HL-60 (cell line): ENCODE measurements around the gene UBN1.

Experiments
- DNase-seq, 2 experiments: peaks; one replicate each; pipeline ENCODE4 v3.0.0-alpha.2; 2010 to 2020; ENCODE audit warnings: low read depth in 1 of 2, low spot score in 1 of 2
- H3K27ac ChIP-seq: fragments of 250-450 bp; sonication (Bioruptor Pico); replicated peaks from 2 replicates; pipeline ENCODE4 v1.5.1; 2020; ENCODE audit warnings: mild to moderate bottlenecking, moderate library complexity
- H3K27me3 ChIP-seq: fragments of 250-450 bp; sonication (Bioruptor Pico); 2 replicates; pipeline ENCODE4 v1.5.1; 2021; ENCODE audit warnings: mild to moderate bottlenecking, moderate library complexity; ENCODE audit not compliant: insufficient read depth, poor library complexity, severe bottlenecking
- H3K4me3 ChIP-seq: replicated peaks from 2 replicates; pipeline ENCODE4 v1.5.1; 2011; ENCODE audit warnings: mild to moderate bottlenecking, control low read depth, low read length; ENCODE audit not compliant: insufficient read depth
- CTCF ChIP-seq: IDR thresholded peaks from one replicate; pipeline ENCODE4 v1.5.1; 2011; ENCODE audit warnings: low read length, control low read depth, inconsistent platforms; ENCODE audit not compliant: insufficient read depth
- GABPA ChIP-seq: IDR thresholded peaks from 2 replicates; pipeline ENCODE4 v1.6.1; 2012; ENCODE audit warnings: low read depth
- POLR2AphosphoS5 ChIP-seq: IDR thresholded peaks from 2 replicates; pipeline ENCODE4 v1.6.1; 2012; ENCODE audit warnings: low read depth
- SPI1 ChIP-seq: IDR thresholded peaks from 2 replicates; pipeline ENCODE4 v1.6.1; 2012; ENCODE audit warnings: low read depth, mild to moderate bottlenecking, borderline replicate concordance
- TF ChIP-seq, protein P1 (sequence below): IDR thresholded peaks from 2 replicates; pipeline ENCODE4 v1.6.1; 2012; ENCODE audit warnings: low read depth; ENCODE audit not compliant: insufficient replicate concordance

UBN1 gene

DNA sequence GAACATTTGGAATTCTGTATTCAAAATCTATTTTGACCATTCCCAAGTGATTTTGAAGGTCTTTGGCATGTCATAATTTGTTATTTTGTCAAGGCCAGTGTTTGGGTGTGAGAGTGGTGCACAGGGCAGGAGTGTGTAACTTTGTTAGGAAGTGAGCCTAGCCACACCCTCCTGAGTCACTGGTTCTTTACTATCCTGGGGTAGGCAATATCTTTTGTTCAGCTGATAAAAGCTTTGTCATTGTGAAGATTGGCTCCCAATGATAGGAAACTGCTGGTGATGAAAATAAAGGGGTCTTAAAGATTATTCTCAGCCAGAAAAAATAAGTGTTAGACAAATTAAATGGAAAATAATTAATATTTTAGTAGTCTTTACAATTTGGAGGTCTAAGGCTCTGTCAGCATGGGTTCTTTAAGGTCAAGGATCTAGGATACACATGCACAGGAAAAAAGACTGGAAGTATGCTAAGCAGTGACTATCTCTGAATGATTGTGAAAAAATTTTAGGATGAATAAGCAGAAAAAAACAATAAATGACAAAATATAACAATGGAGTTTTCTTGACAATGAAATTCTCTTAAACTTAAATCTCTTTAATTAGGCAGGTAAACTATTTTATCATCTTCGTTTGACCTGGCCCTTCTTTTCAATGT lies 5.1 kb downstream of the UBN1 start:
- H3K27me3 ChIP-seq: no peaks in the 10 kb centered on the region
- H3K4me3 ChIP-seq: no peak overlapping the region
- no peak for TF ChIP-seq CTCF
- TF ChIP-seq POLR2AphosphoS5: no peak
- TF ChIP-seq SPI1: no peak
- no peak for TF ChIP-seq GABPA
- TF ChIP-seq, protein P1, sequence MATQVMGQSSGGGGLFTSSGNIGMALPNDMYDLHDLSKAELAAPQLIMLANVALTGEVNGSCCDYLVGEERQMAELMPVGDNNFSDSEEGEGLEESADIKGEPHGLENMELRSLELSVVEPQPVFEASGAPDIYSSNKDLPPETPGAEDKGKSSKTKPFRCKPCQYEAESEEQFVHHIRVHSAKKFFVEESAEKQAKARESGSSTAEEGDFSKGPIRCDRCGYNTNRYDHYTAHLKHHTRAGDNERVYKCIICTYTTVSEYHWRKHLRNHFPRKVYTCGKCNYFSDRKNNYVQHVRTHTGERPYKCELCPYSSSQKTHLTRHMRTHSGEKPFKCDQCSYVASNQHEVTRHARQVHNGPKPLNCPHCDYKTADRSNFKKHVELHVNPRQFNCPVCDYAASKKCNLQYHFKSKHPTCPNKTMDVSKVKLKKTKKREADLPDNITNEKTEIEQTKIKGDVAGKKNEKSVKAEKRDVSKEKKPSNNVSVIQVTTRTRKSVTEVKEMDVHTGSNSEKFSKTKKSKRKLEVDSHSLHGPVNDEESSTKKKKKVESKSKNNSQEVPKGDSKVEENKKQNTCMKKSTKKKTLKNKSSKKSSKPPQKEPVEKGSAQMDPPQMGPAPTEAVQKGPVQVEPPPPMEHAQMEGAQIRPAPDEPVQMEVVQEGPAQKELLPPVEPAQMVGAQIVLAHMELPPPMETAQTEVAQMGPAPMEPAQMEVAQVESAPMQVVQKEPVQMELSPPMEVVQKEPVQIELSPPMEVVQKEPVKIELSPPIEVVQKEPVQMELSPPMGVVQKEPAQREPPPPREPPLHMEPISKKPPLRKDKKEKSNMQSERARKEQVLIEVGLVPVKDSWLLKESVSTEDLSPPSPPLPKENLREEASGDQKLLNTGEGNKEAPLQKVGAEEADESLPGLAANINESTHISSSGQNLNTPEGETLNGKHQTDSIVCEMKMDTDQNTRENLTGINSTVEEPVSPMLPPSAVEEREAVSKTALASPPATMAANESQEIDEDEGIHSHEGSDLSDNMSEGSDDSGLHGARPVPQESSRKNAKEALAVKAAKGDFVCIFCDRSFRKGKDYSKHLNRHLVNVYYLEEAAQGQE: no peak
- DNase-seq: no peak
- H3K27ac ChIP-seq: no peak overlapping the region

- TF ChIP-seq CTCF: no peak
- no peak for TF ChIP-seq GABPA
- no peak for TF ChIP-seq SPI1
- TF ChIP-seq, protein P1: no peak
- no peak for TF ChIP-seq POLR2AphosphoS5
- Histone ChIP-seq H3K27me3 (no peaks in the 10 kb centered on the region), H3K4me3 (no peak overlapping the region), H3K27ac (no peak overlapping the region)
- no peak for DNase-seq
These were observed 8.1 kb downstream of the UBN1 start for GRCh38 chr16:4855371-4855770.

DNA sequence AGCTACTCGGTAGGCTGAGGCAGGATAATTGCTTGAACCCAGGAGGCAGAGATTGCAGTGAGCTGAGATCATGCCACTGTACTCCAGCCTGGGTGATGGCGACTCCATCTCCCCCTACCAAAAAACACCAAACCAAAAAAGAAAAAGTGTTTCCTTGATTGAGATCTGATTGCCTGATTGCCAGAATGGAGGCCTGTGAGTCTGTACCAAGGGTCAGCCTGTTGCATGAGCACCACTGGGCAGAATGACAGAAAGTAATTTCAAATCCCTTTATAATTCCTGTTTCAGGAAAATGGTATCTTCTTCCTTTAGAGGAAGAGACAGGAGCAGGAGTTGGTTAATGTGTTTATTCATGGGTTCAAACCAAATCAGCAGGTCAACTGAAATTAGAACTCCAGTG lies 8.5 kb downstream of the UBN1 start:
- H3K27ac ChIP-seq: no peak overlapping the region
- TF ChIP-seq POLR2AphosphoS5 (no peak), GABPA (no peak), SPI1 (no peak)
- TF ChIP-seq, protein P1: no peak
- no peaks in the 10 kb centered on the region for H3K27me3 ChIP-seq
- H3K4me3 ChIP-seq: no peak overlapping the region
- no peak for DNase-seq
